ENCODE measurements around the gene AGO1.
A peak's percentile ranks its signal among the peaks of the same experiment; 100 is the strongest.
"Not testable (repeated sequence)": the region's sequence is repeated elsewhere in the genome, so short reads cannot be mapped to it uniquely, and the experiment has no call there.

AGO1 gene

GRCh38 chr1:35870651-35871309 is 12.2 kb upstream of the AGO1 start:
- no peak for TF ChIP-seq CTCF (IDR thresholded peaks at IDR 0.05; ENCODE audit: extremely low read depth, missing control alignments)
- DNase-seq (ENCODE audit: low spot score) = no peak

DNA sequence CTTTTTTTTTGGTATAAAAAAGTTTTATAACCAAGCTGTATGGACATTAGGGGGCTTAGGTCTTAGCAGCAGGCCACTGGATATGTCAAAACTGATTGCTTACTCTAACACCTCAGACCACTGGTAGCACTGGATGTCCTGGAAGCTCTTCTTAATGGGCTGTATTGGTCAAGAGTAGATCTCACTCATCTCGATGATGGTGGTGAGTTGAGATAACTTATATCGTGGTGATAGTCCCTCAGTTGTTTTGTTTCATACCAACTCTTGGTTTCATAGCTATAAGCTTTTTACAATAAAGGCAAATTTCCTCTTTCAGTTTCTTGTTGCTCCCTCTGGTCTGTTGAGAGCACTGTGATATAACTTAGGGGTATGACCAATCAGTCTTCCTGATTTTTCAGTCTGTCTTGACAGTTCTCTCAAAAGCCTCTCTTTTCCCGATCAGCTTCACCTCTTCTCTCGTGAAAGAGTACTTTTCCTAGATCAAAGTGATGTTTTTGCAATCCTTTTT is 9.7 kb upstream of the AGO1 start:
- TF ChIP-seq CTCF (IDR thresholded peaks at IDR 0.05; ENCODE audit: extremely low read depth, missing control alignments) = no peak
- no peak for DNase-seq (ENCODE audit: low spot score)

DNA sequence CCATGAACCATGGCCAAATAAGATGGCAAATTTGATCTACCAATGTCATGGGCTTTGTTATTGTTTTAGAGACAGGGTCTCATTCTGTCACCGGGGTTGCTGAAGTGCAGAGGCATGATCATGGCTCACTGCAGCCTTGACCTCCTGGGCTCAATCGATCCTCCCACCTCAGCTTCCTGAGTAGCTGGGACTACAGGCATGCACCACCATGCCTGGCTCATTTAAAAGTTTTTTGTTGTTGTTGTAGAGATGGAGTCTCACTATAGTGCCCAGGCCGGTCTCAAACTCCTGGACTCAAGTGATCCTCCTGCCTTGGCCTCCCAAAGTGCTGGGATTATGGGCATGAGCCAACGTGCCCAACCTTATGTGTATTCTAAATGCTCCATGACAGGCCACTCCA is 8.9 kb upstream of the AGO1 start:
- not testable (repeated sequence) for DNase-seq (ENCODE audit: low spot score)

- DNase-seq (ENCODE audit: low spot score) = peak; percentile 34
- no peak for TF ChIP-seq CTCF (IDR thresholded peaks at IDR 0.05; ENCODE audit: extremely low read depth, missing control alignments)
Measured at GRCh38 chr1:35876988-35877387, 6.0 kb upstream of the AGO1 start.

DNA sequence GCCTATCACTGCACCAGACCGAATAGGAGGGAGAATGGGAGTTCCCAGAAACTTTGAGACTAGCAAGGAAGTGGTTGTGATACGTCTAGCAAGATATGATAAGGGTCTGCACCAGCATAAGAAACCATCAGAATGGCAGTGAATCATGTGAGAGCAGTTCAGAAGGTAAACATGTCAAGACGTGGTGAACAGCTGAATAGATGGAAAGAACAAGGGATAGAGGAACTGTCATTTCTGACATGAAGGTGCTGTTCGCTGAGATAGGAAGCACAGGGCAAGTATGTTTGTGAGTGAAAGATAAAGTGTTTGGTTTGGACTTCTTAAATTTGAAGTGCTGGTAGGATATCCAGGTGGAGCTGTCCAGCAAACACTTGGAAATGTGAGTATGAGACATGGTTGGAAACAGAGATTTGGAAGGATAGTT is 1.1 kb upstream of the AGO1 start:
- TF ChIP-seq CTCF (IDR thresholded peaks at IDR 0.05; ENCODE audit: extremely low read depth, missing control alignments) = no peak
- DNase-seq (ENCODE audit: low spot score) = no peak

- TF ChIP-seq CTCF (IDR thresholded peaks at IDR 0.05; ENCODE audit: extremely low read depth, missing control alignments) = no peak
- no peak for DNase-seq (ENCODE audit: low spot score)
Measured at GRCh38 chr1:35882586-35882944, 444 bp upstream of the AGO1 start.

DNA sequence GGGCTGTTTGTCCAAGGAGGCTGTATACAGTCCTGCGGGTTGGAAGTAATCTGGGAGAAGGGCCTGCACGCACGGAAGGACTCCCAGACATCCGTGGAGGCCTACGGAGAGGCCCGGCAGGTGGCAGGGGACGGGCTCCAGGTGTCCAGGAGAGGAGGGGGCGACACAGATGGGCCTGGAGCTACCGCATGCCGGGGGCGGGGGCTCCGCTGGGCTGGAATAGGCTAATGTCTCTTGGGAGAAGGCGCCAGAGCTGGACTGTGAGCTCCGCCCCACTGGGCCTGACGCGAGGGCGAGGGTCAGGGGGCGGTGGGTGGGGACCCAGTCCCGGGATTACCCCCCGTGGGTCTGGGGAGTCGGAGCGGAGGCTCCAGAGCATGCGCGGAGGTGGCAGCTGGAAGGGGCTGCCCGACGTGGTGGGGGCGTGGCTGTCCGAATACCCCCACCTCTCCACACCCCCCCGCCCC is 659 bp downstream of the AGO1 start:
- TF ChIP-seq CTCF (IDR thresholded peaks at IDR 0.05; ENCODE audit: extremely low read depth, missing control alignments) = no peak
- DNase-seq (ENCODE audit: low spot score) = peak; percentile 78

GRCh38 chr1:35884934-35885333 is 1.9 kb downstream of the AGO1 start:
- DNase-seq (ENCODE audit: low spot score) = no peak
- TF ChIP-seq CTCF (IDR thresholded peaks at IDR 0.05; ENCODE audit: extremely low read depth, missing control alignments) = no peak
